NCI-H187 treated with DMSO at 0.1 percent for 48 hours (cell line): ENCODE measurements around the gene CKB.
A peak's percentile ranks its signal among the peaks of the same experiment; 100 is the strongest.

ENCODE experiments used
- DNase-seq: peaks from one replicate; lab custom pipeline; 2025; lab: John Stamatoyannopoulos, UW

CKB gene

GRCh38 chr14:103522649-103523574, at the start of gene CKB:
TSS of gene CKB (minus strand) at chr14:103522830. CDS start at chr14:103522493, 337 bp downstream.
- peak; percentile 32 for DNase-seq

- no peak for DNase-seq
These were observed 46.8 kb upstream of the CKB start for GRCh38 chr14:103569408-103569807.

DNA sequence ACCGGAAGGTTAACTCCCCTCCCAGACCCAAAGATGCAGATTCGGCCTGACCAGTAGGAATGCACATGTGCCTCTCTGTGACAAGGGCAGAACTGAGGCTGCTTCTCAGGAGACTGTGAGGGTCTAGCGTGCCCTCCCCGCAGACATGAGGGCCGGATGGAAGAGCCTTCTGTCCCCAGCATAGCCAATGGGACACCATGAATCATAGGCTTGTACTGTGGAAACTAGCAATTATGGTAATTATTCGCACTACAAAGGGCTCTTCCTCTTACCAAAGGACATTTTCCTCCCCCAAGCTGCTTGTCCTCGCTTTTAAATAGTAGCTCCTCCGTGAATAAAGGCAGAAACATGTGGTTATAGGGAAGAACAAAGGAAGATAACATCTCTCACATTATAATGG, 46.3 kb upstream of the CKB start:
- no peak for DNase-seq

- DNase-seq: no peak
These were observed 41.3 kb upstream of the CKB start for GRCh38 chr14:103563844-103564505.

- DNase-seq: no peak
These were observed 40.6 kb upstream of the CKB start for GRCh38 chr14:103563226-103563620.

- DNase-seq: no peak
These were observed 40.0 kb upstream of the CKB start, which contains the start of the genes BAG5 and COA8 for GRCh38 chr14:103562429-103563225. TSS of gene BAG5 (minus strand) at chr14:103562657. CDS start at chr14:103561164, 1,493 bp downstream. TSS of gene COA8 (plus strand) at chr14:103562960. CDS start at chr14:103563002, 42 bp downstream.

- no peak for DNase-seq
These were observed 39.5 kb upstream of the CKB start for GRCh38 chr14:103562179-103562428.

DNA sequence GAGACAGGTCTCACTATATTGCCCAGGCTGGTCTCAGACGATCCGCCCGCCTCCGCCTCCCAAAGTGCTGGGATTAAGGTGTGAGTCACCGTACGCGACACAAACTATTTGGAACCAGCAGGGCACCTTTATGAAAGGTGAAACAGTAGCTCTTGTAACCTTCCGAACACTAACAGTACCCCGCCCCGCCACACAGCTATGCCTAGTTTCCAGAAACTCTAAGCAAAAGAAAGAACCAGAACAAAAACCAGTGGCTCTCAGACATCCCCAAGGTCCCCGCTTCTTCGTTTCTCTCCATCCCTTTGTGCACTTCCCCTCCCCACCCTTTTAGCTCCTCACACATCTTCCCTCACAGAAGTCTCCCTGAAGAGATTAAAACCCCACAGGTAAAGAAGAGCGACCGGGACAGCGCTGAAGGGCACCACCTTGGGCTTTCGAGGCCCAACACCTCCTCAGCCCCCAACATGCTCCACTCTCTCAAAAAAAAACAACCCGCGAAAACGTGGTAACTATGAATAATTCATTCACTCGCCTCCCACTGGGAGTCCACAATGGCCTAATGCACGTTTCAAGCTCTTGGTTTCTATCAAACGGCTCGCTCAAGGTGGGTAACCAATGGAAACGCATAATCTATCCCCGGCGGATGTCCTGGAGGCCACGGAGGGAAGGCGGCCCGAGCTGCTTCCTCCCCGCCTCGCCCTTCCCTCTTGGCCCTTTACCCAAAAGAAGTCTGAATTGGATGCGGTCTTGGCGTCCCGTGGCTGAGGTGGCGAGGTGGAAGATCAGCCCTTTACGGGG, 39.0 kb upstream of the CKB start:
- DNase-seq: no peak

DNA sequence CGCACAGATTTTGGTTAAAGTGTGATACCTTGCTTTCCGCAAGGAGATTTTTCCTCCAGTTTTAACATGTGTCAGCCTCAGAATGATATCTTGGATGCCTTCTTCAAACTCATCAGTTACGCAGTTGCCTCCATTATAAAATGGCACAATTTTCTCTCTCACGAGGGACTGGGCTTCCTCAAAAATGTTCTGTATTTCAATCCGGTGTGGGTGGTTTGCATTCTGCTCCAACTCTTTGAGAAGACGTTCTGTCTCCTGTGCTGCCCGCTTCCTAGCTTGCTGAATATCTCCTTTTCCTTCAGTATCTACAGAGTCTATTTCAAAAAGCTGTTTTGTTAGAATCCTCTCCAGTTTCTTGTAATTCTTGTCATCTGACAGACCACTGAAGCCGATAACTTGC, 38.1 kb upstream of the CKB start:
- DNase-seq: no peak

DNA sequence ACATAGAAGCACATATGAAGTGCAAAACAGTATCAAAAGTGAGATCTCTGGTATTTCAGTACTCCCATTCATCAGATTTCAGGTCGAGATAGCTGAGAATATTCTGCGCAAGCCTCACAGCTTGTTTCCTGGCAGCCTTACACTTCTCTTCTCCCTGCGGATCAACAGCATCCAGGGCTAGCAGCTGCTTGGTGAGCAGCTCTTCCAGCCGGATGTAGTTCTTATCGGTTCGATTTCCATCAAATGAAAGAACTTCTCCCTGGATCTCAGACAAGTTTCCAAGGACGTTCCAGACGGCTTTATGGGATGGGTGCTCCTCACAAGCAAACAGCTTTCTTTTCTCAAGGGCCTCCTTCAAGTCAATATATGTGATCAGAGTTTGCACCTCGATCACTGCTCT, 37.1 kb upstream of the CKB start:
- no peak for DNase-seq

- peak; percentile 73 for DNase-seq
These were observed 35.6 kb upstream of the CKB start for GRCh38 chr14:103558071-103558882.

DNA sequence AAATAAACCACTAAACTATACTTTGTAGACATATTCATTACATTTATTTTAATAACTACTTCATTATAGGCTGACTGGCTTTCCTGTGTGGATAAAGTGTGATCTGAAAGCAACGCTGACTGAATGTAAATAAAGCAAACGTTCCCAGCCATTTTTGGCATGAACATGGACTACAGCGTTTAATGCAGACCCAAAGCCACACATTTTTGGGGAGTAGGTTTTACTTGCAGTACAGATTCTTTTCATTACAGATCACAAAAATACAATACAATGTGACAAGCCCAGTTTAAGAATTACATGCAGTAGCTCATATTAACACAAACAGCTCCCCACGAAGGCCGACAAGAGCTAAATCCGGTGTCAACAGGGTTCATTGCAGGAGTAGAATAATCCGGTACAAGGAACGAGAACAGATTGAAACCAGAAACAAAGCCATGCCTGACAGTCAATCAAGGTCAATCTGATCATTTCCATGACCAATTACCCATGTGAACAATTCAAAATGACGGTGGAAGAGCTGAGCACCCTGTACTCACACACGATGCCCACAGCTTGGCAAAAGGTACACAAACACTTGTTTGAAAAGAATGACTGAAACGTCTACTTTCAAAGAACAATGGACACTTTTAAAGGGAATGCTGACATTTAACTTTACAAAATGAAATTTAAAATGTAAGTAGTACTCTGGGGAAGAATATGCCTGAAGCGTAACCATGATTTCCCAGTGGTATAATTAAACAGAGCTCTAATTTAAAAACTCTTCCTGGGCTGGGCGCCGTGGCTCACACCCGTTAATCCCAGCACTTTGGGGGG, 34.5 kb upstream of the CKB start:
- no peak for DNase-seq

GRCh38 chr14:103555559-103556337, 33.1 kb upstream of the CKB start:
- DNase-seq: no peak

DNA sequence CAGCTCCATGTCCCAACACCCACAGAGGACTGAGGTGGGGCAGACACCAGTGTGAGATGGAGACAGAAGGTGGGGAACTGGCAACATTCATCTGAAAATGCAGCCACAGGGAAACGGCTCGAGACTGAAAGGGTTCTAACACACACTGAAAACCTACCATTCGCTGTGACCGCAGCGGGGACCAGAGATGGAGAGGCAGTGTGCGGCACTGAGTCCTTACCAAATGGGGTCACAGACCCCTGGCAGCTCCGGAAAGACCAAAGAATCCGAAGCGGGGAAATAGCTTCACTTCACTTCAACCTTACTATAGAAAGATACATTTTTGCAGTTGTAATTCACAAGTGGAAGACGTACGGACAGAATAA, 30.2 kb upstream of the CKB start:
- no peak for DNase-seq

DNA sequence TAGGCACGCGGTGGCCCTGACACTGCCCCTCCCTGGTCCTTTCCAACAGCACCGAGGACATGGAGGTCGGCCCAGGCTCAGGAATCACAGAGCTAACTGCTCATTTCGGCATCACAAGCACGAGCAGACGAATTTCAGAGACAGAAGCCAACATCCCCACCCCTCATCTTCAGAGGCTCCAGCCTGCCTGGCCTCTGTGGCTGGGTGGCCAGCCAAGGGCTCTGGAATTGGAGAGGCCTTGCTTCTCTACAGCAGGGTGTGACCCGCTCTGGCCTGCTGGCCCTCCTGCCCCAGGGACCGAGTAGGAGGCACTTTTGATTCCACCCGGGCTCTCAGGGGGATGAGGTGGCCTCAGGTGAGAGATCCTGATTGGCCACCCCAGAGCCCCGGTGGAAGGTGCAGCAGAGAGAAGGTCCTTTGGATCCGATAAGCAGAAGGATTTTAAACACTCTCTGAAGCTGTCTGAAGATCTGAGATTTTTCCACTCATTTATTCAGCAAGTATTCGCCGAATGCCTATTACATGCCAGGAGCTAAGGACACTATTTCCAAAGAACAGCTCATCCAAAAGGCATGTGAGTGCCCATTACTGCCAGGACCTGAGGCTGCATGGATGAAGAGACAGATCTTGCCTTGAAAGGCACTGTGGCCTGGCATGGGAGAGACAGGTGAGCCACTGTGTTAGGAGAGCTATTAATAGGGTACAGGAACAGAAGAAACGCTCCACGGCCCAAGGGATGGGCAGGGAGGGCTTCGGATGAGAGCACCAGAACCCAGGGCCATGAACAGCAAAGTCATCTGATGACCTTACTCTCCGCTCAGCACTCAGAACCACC, 29.6 kb upstream of the CKB start:
- DNase-seq: no peak

GRCh38 chr14:103551338-103551762, 28.7 kb upstream of the CKB start:
- no peak for DNase-seq

GRCh38 chr14:103550451-103551337, 28.1 kb upstream of the CKB start:
- DNase-seq: no peak
